ENCODE results near the gene ALS2.
A peak's percentile ranks its signal among the peaks of the same experiment; 100 is the strongest.
"Not testable (repeated sequence)": the region's sequence is repeated elsewhere in the genome, so short reads cannot be mapped to it uniquely, and the experiment has no call there.

Gene ALS2

GRCh38 chr2:201674794-201675193 is 105.9 kb downstream of the ALS2 start:
- no peak for DNase-seq (ENCODE audit: low read depth)

DNA sequence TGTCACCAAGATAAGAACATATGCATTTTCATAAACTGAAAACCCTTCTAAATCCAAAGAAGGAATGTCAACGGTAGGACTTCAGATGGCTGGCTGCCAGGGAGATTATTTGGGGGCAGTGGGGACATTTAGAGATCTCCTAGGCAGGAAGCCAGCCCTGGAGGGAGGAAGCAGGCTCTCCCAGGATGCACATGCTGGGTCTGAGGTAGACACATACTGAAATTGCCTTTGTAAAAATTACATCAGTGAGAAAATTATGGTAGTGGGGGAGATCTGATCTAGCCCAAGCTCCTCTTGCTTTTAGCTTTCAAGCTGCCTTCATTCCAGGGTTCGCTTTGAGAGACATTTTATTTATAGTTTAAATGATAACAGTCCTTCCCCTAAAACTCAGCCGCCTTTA is 106.4 kb downstream of the ALS2 start:
- no peak for DNase-seq (ENCODE audit: low read depth)

DNA sequence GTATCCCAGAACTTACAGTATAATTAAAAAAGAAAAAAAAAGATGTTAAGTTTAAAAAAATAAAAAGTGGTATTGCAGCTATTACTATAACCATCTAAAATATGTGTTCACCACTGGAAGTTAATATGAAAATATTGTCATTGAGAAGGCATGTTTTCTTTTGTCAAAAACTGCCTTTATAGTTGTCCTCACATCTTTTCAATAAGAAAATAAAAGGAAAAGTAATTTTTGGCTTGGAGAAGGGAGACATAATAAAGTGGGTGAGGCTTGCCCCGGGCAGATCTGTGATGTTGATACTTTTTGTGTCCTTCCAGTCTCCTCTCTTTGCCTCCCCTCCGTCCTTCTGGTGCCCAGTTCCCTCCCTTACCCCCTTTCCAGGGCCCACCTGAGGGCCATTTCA is 107.2 kb downstream of the ALS2 start:
- no peak for DNase-seq (ENCODE audit: low read depth)

DNA sequence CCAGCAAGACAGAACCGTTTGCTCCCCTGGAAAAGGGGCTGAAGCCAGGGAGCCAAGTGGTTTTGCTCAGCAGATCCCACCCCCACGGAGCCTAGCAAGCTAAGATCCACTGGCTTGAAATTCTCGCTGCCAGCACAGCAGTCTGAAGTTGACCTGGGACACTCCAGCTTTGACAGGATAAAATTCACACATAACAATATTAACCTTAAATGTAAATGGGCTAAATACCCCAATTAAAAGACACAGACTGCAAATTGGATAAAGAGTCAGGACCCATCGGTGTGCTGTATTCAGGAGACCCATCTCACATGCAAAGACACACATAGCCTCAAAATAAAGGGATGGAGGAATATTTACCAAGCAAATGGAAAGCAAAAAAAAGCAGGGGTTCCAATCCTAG is 109.5 kb downstream of the ALS2 start:
- DNase-seq (ENCODE audit: low read depth), result not testable (repeated sequence)

- no peak for DNase-seq (ENCODE audit: low read depth)
Observed at GRCh38 chr2:201669865-201670264, 110.9 kb downstream of the ALS2 start.

DNA sequence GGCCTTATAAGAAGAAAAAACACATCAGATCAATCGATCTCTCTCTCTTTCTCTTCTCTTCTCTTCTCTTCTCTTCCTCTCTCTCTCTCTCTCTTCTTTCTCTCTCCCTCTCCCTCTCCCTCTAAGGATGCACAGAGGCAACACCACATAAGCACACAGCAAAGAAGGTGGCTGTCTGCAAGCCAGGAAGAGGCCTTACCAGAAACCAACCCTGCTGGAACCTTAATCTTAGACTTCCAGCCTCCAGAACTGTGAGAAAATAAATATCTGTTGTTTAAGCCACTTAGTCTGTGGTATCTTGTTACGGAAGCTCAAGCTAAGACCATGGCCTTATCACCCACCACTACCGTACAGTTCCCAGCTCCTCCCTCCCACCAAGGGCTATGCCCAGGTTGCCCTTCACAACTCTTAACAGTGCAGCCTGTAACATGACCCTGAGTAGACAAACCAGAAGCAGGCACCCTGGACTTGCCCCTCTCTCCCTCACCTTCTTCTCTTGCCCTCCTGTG is 112.3 kb downstream of the ALS2 start:
- DNase-seq (ENCODE audit: low read depth), result no peak

- DNase-seq (ENCODE audit: low read depth), result no peak
Observed at GRCh38 chr2:201664334-201664733, 116.4 kb downstream of the ALS2 start.

- DNase-seq (ENCODE audit: low read depth), result no peak
Observed at GRCh38 chr2:201661366-201661765, 119.4 kb downstream of the ALS2 start.

DNA sequence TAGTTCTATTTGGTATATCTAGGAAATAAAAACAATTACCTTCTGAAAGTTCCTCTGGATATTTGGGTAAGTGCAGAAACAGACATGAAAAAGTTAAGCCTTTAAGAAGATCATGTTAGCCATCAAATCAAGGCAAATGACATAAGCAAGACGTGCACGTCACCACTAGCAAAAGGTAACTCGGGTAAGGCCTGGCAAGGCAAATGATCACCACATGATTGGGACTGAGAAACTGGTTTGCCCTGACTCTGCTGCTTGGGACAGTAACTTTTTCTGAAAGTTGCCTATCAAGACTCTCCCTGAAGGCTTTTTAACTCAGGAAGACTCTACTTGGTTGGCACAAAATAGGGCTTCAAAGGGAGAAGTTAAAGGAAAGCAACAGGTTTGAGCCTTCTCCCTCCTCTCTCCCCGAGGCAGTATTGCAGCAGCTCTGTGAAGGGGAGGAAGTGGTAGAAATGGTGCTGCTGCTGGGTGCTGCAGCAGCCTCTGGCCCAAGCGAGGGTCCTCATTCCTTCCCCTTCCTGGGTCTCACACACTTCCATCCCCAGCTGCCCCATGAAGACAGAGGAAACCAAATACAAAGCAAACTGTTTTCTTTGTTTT is 120.3 kb downstream of the ALS2 start:
- no peak for DNase-seq (ENCODE audit: low read depth)

GRCh38 chr2:201656740-201657139 is 124.0 kb downstream of the ALS2 start:
- no peak for DNase-seq (ENCODE audit: low read depth)

- no peak for DNase-seq (ENCODE audit: low read depth)
Observed at GRCh38 chr2:201656102-201656501, 124.6 kb downstream of the ALS2 start.

- peak; percentile 76 for DNase-seq (ENCODE audit: low read depth)
Observed at GRCh38 chr2:201654616-201655384, 125.9 kb downstream of the ALS2 start.

DNA sequence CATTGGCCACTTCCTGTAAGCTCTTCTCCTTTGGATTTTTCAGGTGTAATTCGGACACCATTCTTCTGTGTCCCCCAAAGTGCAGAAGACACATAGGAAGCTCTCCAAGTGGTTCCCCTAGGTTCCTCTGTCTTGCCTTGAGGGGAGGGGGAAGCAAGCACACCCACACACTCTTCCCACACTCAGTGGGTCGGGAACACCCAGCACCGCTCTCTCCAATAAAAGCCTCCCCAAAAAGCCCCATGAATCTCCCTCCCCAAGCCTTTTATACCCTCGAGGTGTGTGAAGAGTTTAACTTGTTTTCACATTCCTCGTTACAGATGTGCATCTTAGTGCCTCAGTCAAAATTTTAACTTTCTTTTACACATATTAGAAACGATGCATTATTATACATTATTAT is 127.5 kb downstream of the ALS2 start:
- DNase-seq (ENCODE audit: low read depth), result no peak

Data from GM04504 (cell line).